ENCODE results near the gene PRKAG2. TPM values are rescaled to one million over a fixed set of nuclear protein-coding genes. Genes with fewer than 3 reads are reported as not detected.

Gene PRKAG2
- total and polyA plus RNA-seq, 8 donors, result 7.4 to 16.7 (median 9.2) TPM

DNA sequence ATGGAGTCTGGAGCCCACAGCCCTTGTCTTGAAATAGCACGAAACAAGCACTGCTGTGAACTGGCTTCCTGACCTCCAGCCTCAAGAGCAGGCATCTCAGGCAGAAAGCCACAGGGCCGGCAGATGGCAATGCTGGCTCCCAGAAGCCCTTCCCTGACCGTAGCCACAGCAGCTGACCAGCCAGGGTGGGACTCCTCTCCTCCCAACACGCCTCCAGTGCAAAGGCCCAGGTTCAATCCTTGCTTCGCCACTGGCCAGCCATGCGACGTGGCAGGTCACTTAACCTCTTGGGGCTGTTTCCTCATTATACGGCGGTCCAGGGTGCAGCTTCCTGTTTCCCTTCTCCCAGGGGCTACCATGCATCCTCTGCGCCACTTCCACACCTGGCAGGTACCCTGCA lies 12.8 kb downstream of the PRKAG2 start:
- Histone ChIP-seq H3K4me1 (peaks cover 3 to 14% (median 10%) of the 10 kb centered on the region in 3 donors), H3K4me3 (no peak overlapping the region), H3K27me3 (no peaks in the 10 kb centered on the region), H3K36me3 (no peaks in the 10 kb centered on the region), H3K9me3 (no peaks in the 10 kb centered on the region), H3K27ac (no peak overlapping the region)
- TF ChIP-seq CTCF (IDR thresholded peaks at IDR 0.05), result no peak
- FAIRE-seq, result no peak
- DNase-seq, result peak in 2 of 6 donors; percentile 39 to 61
- no peak for ATAC-seq
- 87 to 92% methylated on average over 10 of the region's 10 CpGs for WGBS, 2 donors
- intact Hi-C loops (cut with DNase I), result no loop called here

GRCh38 chr7:151863386-151864079 lies 13.4 kb downstream of the PRKAG2 start:
- peaks cover 0 to 10% (median 8%) of the 10 kb centered on the region in 3 donors for H3K4me1 ChIP-seq
- H3K4me3 ChIP-seq, result no peak overlapping the region
- no peaks in the 10 kb centered on the region for H3K9me3 ChIP-seq
- H3K36me3 ChIP-seq, result no peaks in the 10 kb centered on the region
- TF ChIP-seq CTCF (IDR thresholded peaks at IDR 0.05), result no peak
- no peak overlapping the region for H3K27ac ChIP-seq
- ATAC-seq (peak in 3 of 4 donors; percentile 39 to 45 (median 43)), FAIRE-seq (no peak), DNase-seq (peak in 1 of 6 donors; percentile 33)
- H3K27me3 ChIP-seq, result no peaks in the 10 kb centered on the region
- 88 to 89% methylated on average over 11 of the region's 11 CpGs for WGBS, 2 donors
- intact Hi-C loops (cut with DNase I), result no loop called here

GRCh38 chr7:151862606-151863381 lies 14.1 kb downstream of the PRKAG2 start:
- no peak overlapping the region for H3K27ac ChIP-seq
- intact Hi-C loops (cut with DNase I), result no loop called here
- ATAC-seq (no peak), DNase-seq (peak in 2 of 6 donors; percentile 42 to 52), FAIRE-seq (no peak)
- WGBS, 2 donors, result 93 to 98% methylated on average over 20 to 21 of the region's 21 CpGs
- peaks cover 0 to 2% (median under 1%) of the 10 kb centered on the region in 3 donors for H3K4me1 ChIP-seq
- H3K36me3 ChIP-seq, result no peaks in the 10 kb centered on the region
- no peaks in the 10 kb centered on the region for H3K9me3 ChIP-seq
- no peak overlapping the region for H3K4me3 ChIP-seq
- no peaks in the 10 kb centered on the region for H3K27me3 ChIP-seq
- TF ChIP-seq CTCF (IDR thresholded peaks at IDR 0.05), result no peak

DNA sequence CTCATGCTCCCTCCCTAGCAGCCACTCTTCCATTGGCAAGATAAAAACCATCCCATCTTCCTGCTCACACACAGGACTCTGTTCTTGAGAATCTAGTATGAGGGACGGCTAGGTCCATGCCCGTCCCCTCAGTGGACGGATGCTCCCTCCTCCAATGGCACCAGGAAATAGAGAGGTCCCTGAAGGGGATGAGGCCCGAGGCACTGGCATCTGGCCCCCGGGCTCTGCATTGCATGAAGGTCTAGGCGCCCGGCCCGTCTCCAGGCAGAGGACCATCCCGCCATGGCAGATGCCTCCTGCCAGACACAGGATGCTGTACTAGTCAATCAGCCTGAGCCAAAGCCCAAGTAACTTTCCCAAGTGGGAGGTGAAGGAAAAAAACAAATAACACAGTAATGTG lies 15.0 kb downstream of the PRKAG2 start:
- intact Hi-C loops (cut with DNase I), result no loop called here
- DNase-seq (peak in 1 of 6 donors; percentile 46), ATAC-seq (no peak), FAIRE-seq (no peak)
- Histone ChIP-seq H3K36me3 (no peaks in the 10 kb centered on the region), H3K4me3 (no peak overlapping the region), H3K9me3 (no peaks in the 10 kb centered on the region), H3K27ac (no peak overlapping the region), H3K4me1 (no peaks in the 10 kb centered on the region), H3K27me3 (no peaks in the 10 kb centered on the region)
- TF ChIP-seq CTCF (IDR thresholded peaks at IDR 0.05), result no peak
- WGBS, 2 donors, result 93 to 94% methylated on average over 9 of the region's 9 CpGs
